Measurements from ENCODE around the gene ZNF565.

- TF ChIP-seq CHD2 (IDR thresholded peaks at IDR 0.05; ENCODE audit: low read length, partially characterized antibody) (no peak), CTCF (IDR thresholded peaks at IDR 0.05) (no peak), RCOR1 (IDR thresholded peaks at IDR 0.05; ENCODE audit: low read depth, low read length) (no peak), RARB (CRISPR knock-in tag; IDR thresholded peaks at IDR 0.05) (no peak), PHF8 (IDR thresholded peaks at IDR 0.05; ENCODE audit: borderline replicate concordance, low read depth) (no peak)
Measured at GRCh38 chr19:36183245-36183628, 31.2 kb downstream of the ZNF565 start.

Data from A549 (cell line).